ENCODE results near the gene CKMT2.

DNA sequence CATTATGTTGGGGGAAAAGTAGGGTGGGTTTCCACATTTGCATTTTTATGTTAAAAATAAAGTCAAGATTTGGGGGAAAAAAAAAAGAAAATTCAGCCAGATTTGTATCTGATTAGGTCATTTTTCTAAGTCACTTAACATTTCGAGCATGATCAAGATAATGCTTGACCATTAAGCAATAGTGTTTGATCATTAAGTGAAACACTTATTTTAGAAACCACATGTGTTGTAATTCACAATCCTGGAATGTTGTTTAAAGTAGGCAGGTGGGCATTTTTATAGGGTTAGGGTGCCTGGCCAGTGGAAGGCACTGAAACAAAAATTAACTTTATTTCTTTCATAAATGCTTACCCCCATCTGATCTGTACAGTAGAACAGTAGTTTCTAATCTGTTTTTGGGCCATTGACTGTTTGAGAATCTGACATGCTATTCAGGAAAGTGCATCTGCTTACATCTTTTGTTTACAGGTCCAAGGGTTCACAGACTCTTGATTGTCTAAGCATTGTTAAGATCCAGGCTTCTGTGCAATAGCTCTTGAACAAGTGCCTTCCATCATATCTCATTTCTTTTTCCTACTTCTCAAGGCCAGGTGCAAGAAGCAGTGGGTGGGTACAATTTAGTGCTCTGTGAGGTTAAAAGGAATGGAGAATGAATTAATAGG lies 77.4 kb downstream of the CKMT2 start:
- TF ChIP-seq POLR2A (IDR thresholded peaks at IDR 0.05; ENCODE audit: low read depth): no peak
- TF ChIP-seq, protein P1, sequence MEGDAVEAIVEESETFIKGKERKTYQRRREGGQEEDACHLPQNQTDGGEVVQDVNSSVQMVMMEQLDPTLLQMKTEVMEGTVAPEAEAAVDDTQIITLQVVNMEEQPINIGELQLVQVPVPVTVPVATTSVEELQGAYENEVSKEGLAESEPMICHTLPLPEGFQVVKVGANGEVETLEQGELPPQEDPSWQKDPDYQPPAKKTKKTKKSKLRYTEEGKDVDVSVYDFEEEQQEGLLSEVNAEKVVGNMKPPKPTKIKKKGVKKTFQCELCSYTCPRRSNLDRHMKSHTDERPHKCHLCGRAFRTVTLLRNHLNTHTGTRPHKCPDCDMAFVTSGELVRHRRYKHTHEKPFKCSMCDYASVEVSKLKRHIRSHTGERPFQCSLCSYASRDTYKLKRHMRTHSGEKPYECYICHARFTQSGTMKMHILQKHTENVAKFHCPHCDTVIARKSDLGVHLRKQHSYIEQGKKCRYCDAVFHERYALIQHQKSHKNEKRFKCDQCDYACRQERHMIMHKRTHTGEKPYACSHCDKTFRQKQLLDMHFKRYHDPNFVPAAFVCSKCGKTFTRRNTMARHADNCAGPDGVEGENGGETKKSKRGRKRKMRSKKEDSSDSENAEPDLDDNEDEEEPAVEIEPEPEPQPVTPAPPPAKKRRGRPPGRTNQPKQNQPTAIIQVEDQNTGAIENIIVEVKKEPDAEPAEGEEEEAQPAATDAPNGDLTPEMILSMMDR (IDR thresholded peaks at IDR 0.05): no peak
